HG03469 (cell line): ENCODE data around the gene SLC7A1.

ENCODE experiments used
- ATAC-seq: cut with Tn5 transposase; IDR thresholded peaks from one replicate; pipeline ENCODE4 v1.9.1; 2021; ENCODE audit warnings: mild to moderate bottlenecking, moderate library complexity, moderate number of reproducible peaks; ENCODE audit not compliant: unreplicated experiment

Gene SLC7A1

GRCh38 chr13:29534083-29534482 is 61.4 kb downstream of the SLC7A1 start:
- no peak for ATAC-seq

- ATAC-seq, result no peak
These were observed 62.7 kb downstream of the SLC7A1 start for GRCh38 chr13:29532821-29533220.

- ATAC-seq, result no peak
These were observed 63.4 kb downstream of the SLC7A1 start for GRCh38 chr13:29532116-29532515.

- ATAC-seq, result no peak
These were observed 64.6 kb downstream of the SLC7A1 start for GRCh38 chr13:29530901-29531300.

GRCh38 chr13:29529754-29530153 is 65.7 kb downstream of the SLC7A1 start:
- ATAC-seq, result no peak

- no peak for ATAC-seq
These were observed 67.6 kb downstream of the SLC7A1 start for GRCh38 chr13:29527916-29528315.

GRCh38 chr13:29527511-29527910 is 68.0 kb downstream of the SLC7A1 start:
- no peak for ATAC-seq

GRCh38 chr13:29526741-29527140 is 68.7 kb downstream of the SLC7A1 start:
- ATAC-seq, result no peak

- ATAC-seq, result no peak
These were observed 69.7 kb downstream of the SLC7A1 start for GRCh38 chr13:29525757-29526156.

GRCh38 chr13:29524641-29525040 is 70.8 kb downstream of the SLC7A1 start:
- ATAC-seq, result no peak

GRCh38 chr13:29524176-29524575 is 71.3 kb downstream of the SLC7A1 start:
- no peak for ATAC-seq

- ATAC-seq, result no peak
These were observed 72.1 kb downstream of the SLC7A1 start for GRCh38 chr13:29523199-29523961.

- no peak for ATAC-seq
These were observed 73.3 kb downstream of the SLC7A1 start for GRCh38 chr13:29522044-29522685.

GRCh38 chr13:29521336-29521735 is 74.2 kb downstream of the SLC7A1 start:
- ATAC-seq, result no peak

GRCh38 chr13:29520671-29521070 is 74.8 kb downstream of the SLC7A1 start:
- ATAC-seq, result no peak

GRCh38 chr13:29519921-29520320 is 75.6 kb downstream of the SLC7A1 start:
- ATAC-seq, result no peak

- ATAC-seq, result no peak
These were observed 78.6 kb downstream of the SLC7A1 start for GRCh38 chr13:29516880-29517279.

GRCh38 chr13:29516012-29516411 is 79.5 kb downstream of the SLC7A1 start:
- ATAC-seq, result no peak

GRCh38 chr13:29515372-29515771 is 80.1 kb downstream of the SLC7A1 start:
- ATAC-seq, result no peak

- no peak for ATAC-seq
These were observed 80.7 kb downstream of the SLC7A1 start for GRCh38 chr13:29514720-29515310.

GRCh38 chr13:29513981-29514719 is 81.3 kb downstream of the SLC7A1 start:
- no peak for ATAC-seq
